Endothelial cell (in vitro differentiated cells): ENCODE results near the gene SV2B. TPM values are rescaled to one million over a fixed set of nuclear protein-coding genes. Genes with fewer than 3 reads are reported as not detected.

ENCODE experiments used
- DNase-seq: peaks from one replicate; pipeline ENCODE4 v3.0.0; 2021; ENCODE audit warnings: low spot score
- H3K27ac Mint-ChIP-seq: one replicate; pipeline ENCODE4 v1.8.0; 2021; ENCODE audit warnings: mixed read lengths, inconsistent platforms; ENCODE audit not compliant: unreplicated experiment
- H3K27me3 Mint-ChIP-seq: one replicate; pipeline ENCODE4 v1.8.0; 2021; ENCODE audit warnings: mild to moderate bottlenecking, moderate library complexity, mixed read lengths, inconsistent platforms; ENCODE audit not compliant: unreplicated experiment
- H3K36me3 Mint-ChIP-seq: one replicate; pipeline ENCODE4 v1.8.0; 2021; ENCODE audit warnings: mild to moderate bottlenecking, low read depth, mixed read lengths, inconsistent platforms; ENCODE audit not compliant: unreplicated experiment
- H3K4me1 Mint-ChIP-seq: one replicate; pipeline ENCODE4 v1.8.0; 2021; ENCODE audit warnings: mild to moderate bottlenecking, mixed read lengths, inconsistent platforms; ENCODE audit not compliant: unreplicated experiment
- H3K4me3 Mint-ChIP-seq: one replicate; pipeline ENCODE4 v1.8.0; 2021; ENCODE audit warnings: mild to moderate bottlenecking, mixed read lengths, inconsistent platforms; ENCODE audit not compliant: unreplicated experiment
- H3K9me3 Mint-ChIP-seq: one replicate; pipeline ENCODE4 v1.8.0; 2021; ENCODE audit warnings: mixed read lengths, inconsistent platforms; ENCODE audit not compliant: unreplicated experiment
- CTCF ChIP-seq: fragments of 200-600 bp; sonication (generic); IDR thresholded peaks from one replicate; pipeline ENCODE4 v1.5.0; 2021; ENCODE audit warnings: antibody characterized with exemption; ENCODE audit not compliant: unreplicated experiment
- total RNA-seq: library from RNA; stranded (reverse); fragmentation: NEBNext Ultra II Directional; extraction: Animal tissue kit (Norgen Biotek cat#: 25700); gene quantifications from one replicate; pipeline ENCODE4 v1.2.1, GENCODE V29; 2021; ENCODE audit not compliant: unreplicated experiment

The SV2B gene
- total RNA-seq, 1 donor from 2014 or later = 0.26 TPM

DNA sequence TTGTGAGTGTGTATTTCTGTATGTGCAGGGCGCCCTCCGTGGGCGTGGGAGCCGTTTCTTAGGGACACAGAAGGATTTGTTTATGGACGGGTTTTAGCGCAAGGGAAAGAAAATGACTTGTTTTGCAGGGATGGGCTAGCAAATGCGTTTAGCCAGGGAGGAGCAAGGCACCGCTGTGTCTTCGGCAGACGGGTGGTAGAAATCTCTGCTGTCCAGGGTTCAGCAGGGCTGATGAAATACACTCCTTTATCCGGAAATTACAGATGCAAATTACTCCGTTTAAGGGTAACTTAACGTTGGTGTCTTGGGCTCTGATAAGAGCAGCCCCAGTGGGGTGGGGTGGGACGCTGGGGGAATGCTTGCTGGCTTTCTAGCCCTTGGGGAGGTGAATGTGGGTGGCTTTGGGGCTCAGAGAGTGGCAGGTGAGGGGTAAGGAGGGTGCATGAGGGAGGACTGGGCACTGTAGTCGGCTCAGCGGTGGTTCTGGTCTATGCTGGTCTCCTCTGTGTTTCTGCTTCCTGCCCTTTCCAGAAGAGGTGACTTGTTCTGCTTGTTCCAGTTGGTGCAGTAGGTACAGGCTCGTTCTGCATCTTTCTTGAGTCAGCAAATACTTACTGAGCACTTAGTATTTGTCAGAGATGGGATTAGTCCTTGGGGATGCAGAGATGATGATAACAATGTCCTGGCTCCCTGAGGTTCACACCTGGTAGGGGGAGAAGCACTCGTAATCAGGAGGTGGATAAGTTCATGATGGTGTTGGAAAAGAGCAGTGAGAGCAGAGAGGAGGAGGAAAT, 954 bp downstream of the SV2B start:
- no peak for DNase-seq
- H3K36me3 Mint-ChIP-seq = peaks cover 4% of the 10 kb centered on the region
- no peak for TF ChIP-seq CTCF
- peaks cover 8% of the 10 kb centered on the region for H3K27me3 Mint-ChIP-seq
- H3K4me1 Mint-ChIP-seq = peaks cover 19% of the 10 kb centered on the region
- H3K27ac Mint-ChIP-seq = no peak overlapping the region
- no peaks in the 10 kb centered on the region for H3K9me3 Mint-ChIP-seq
- peak overlapping the region; percentile 83 for H3K4me3 Mint-ChIP-seq

- Mint-ChIP-seq H3K36me3 (peaks cover 4% of the 10 kb centered on the region), H3K4me3 (no peak overlapping the region), H3K27ac (no peak overlapping the region), H3K9me3 (no peaks in the 10 kb centered on the region), H3K27me3 (peaks cover 8% of the 10 kb centered on the region), H3K4me1 (peaks cover 19% of the 10 kb centered on the region)
- TF ChIP-seq CTCF = no peak
- DNase-seq = no peak
Observed at GRCh38 chr15:91101608-91101920, 1.5 kb downstream of the SV2B start.

DNA sequence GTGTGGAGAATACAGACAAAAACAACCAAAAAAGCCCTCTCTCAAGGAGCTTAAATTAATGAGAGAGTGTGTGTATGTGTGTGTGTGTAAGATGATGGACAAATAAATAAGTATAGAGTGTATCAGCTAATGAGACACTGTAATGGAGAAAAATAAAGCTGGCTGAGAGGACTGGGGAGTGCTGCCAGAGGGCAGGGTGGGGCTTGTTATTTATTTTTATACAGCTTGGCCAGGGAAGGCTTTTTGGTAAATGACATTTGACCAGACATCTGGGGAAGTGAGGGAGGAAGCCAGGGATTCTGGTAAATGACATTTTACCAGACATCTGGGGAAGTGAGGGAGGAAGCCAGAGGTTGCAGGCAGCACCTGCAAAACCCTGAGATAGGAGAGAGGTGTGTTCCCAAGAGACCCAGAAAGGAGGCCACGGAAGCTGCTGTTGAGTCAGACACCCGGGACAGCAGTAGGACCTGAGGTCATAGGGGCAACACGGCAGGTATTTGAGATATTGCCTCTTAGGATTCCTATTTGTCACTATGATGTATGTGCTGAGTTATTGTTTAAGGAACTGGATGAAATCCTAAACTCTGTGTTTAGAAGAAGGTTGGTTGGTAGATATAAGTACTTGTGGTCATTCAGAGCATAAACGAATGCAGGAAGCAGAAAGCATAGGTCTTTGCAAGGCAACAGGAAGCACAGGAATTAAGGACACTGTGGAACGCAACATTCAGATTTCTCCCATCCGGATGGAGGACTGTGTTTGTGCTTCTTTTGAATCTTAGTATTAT, 2.7 kb downstream of the SV2B start:
- Mint-ChIP-seq H3K4me1 (peaks cover 19% of the 10 kb centered on the region), H3K27me3 (peaks cover 8% of the 10 kb centered on the region), H3K4me3 (no peak overlapping the region)

GRCh38 chr15:91104111-91104510, 4.1 kb downstream of the SV2B start:
- peaks cover 4% of the 10 kb centered on the region for H3K36me3 Mint-ChIP-seq
- no peak overlapping the region for H3K27ac Mint-ChIP-seq
- no peak overlapping the region for H3K4me3 Mint-ChIP-seq
- no peaks in the 10 kb centered on the region for H3K9me3 Mint-ChIP-seq
- peaks cover 25% of the 10 kb centered on the region for H3K4me1 Mint-ChIP-seq
- TF ChIP-seq CTCF = no peak
- no peak for DNase-seq
- H3K27me3 Mint-ChIP-seq = peaks cover 4% of the 10 kb centered on the region

More for the DNA sequence above, 2.7 kb downstream of the SV2B start:
- TF ChIP-seq CTCF = no peak
- Mint-ChIP-seq H3K27ac (no peak overlapping the region), H3K36me3 (peaks cover 4% of the 10 kb centered on the region), H3K9me3 (no peaks in the 10 kb centered on the region)
- no peak for DNase-seq

DNA sequence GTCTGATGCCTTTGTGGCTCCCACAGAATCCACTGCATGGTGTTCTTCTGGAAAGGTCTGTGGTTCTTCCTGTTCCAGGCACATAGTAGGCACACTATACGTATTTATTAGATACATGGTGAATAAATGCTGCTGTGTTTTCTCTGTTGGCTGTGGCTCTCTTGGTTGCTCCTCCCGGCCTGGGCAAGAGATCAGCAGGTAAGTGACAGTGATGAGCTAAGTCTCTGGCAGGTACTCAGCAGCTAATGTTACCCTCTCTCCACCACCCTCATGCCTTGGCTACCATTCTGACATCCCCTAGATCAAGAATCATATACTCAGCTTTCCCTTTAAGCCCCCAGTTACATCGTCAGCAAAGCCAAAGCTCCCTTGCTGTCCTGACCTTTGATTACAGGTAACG, 8.4 kb downstream of the SV2B start:
- H3K4me1 Mint-ChIP-seq = peaks cover 6% of the 10 kb centered on the region
- H3K9me3 Mint-ChIP-seq = no peaks in the 10 kb centered on the region
- peaks cover 5% of the 10 kb centered on the region for H3K27me3 Mint-ChIP-seq
- no peak for DNase-seq
- TF ChIP-seq CTCF = no peak
- no peak overlapping the region for H3K27ac Mint-ChIP-seq
- no peak overlapping the region for H3K4me3 Mint-ChIP-seq
- H3K36me3 Mint-ChIP-seq = no peaks in the 10 kb centered on the region
